Measurements from ENCODE around the gene RNPEPL1.

The RNPEPL1 gene

GRCh38 chr2:240593026-240593702, 24.9 kb downstream of the RNPEPL1 start:
- no peak for DNase-seq

GRCh38 chr2:240593703-240594451, 25.6 kb downstream of the RNPEPL1 start:
- DNase-seq, result no peak

- no peak for DNase-seq
Observed at GRCh38 chr2:240594511-240595380, 26.5 kb downstream of the RNPEPL1 start.

GRCh38 chr2:240595381-240596079, 27.2 kb downstream of the RNPEPL1 start:
- DNase-seq, result peak; percentile 1

GRCh38 chr2:240596080-240596460, 27.8 kb downstream of the RNPEPL1 start:
- DNase-seq, result no peak

- no peak for DNase-seq
Observed at GRCh38 chr2:240596491-240596931, 28.2 kb downstream of the RNPEPL1 start.

- no peak for DNase-seq
Observed at GRCh38 chr2:240597054-240597418, 28.8 kb downstream of the RNPEPL1 start.

GRCh38 chr2:240597419-240598181, 29.3 kb downstream of the RNPEPL1 start:
- DNase-seq, result no peak

GRCh38 chr2:240598311-240598911, 30.1 kb downstream of the RNPEPL1 start:
- DNase-seq, result no peak

GRCh38 chr2:240599141-240599583, 30.9 kb downstream of the RNPEPL1 start:
- DNase-seq, result no peak

GRCh38 chr2:240600451-240600961, 32.2 kb downstream of the RNPEPL1 start:
- DNase-seq, result no peak

GRCh38 chr2:240601061-240601830, 33.0 kb downstream of the RNPEPL1 start:
- DNase-seq, result no peak

GRCh38 chr2:240601831-240602160, 33.5 kb downstream of the RNPEPL1 start:
- DNase-seq, result no peak

GRCh38 chr2:240602266-240603050, 34.2 kb downstream of the RNPEPL1 start:
- DNase-seq, result no peak

- DNase-seq, result no peak
Observed at GRCh38 chr2:240603081-240603835, 35.0 kb downstream of the RNPEPL1 start.

GRCh38 chr2:240603846-240604245, 35.6 kb downstream of the RNPEPL1 start:
- no peak for DNase-seq

GRCh38 chr2:240604291-240604938, 36.1 kb downstream of the RNPEPL1 start:
- no peak for DNase-seq

- DNase-seq, result no peak
Observed at GRCh38 chr2:240604939-240605716, 36.8 kb downstream of the RNPEPL1 start.
